HG02763 (cell line): ENCODE data around the gene NEB.
"Not testable (repeated sequence)": the region's sequence is repeated elsewhere in the genome, so short reads cannot be mapped to it uniquely, and the experiment has no call there.

Experiments used
- ATAC-seq: cut with Tn5 transposase; IDR thresholded peaks from one replicate; pipeline ENCODE4 v1.9.1; 2021; ENCODE audit warnings: mild to moderate bottlenecking, moderate library complexity; ENCODE audit not compliant: unreplicated experiment

Gene NEB

GRCh38 chr2:151708788-151709187 is 25.5 kb downstream of the NEB start:
- no peak for ATAC-seq

GRCh38 chr2:151707857-151708256 is 26.4 kb downstream of the NEB start:
- no peak for ATAC-seq

- ATAC-seq: not testable (repeated sequence)
Observed at GRCh38 chr2:151704480-151704961, 29.8 kb downstream of the NEB start.

- not testable (repeated sequence) for ATAC-seq
Observed at GRCh38 chr2:151698134-151698533, 36.1 kb downstream of the NEB start.

- no peak for ATAC-seq
Observed at GRCh38 chr2:151695778-151696177, 38.5 kb downstream of the NEB start.

GRCh38 chr2:151691631-151692030 is 42.6 kb downstream of the NEB start:
- no peak for ATAC-seq

- no peak for ATAC-seq
Observed at GRCh38 chr2:151688719-151689118, 45.6 kb downstream of the NEB start.

GRCh38 chr2:151682459-151683003 is 51.7 kb downstream of the NEB start:
- ATAC-seq: no peak

- ATAC-seq: no peak
Observed at GRCh38 chr2:151681051-151681450, 53.2 kb downstream of the NEB start.

- ATAC-seq: no peak
Observed at GRCh38 chr2:151679994-151680393, 54.3 kb downstream of the NEB start.

GRCh38 chr2:151678849-151679248 is 55.4 kb downstream of the NEB start:
- ATAC-seq: no peak

GRCh38 chr2:151673016-151673415 is 61.3 kb downstream of the NEB start:
- ATAC-seq: no peak

- ATAC-seq: no peak
Observed at GRCh38 chr2:151672277-151672676, 62.0 kb downstream of the NEB start.

GRCh38 chr2:151670846-151671597 is 63.3 kb downstream of the NEB start:
- no peak for ATAC-seq

- ATAC-seq: peak; percentile 56
Observed at GRCh38 chr2:151670346-151670745, 63.9 kb downstream of the NEB start.

- ATAC-seq: no peak
Observed at GRCh38 chr2:151669585-151670081, 64.6 kb downstream of the NEB start.

GRCh38 chr2:151668737-151669136 is 65.5 kb downstream of the NEB start:
- ATAC-seq: no peak

GRCh38 chr2:151665959-151666358 is 68.3 kb downstream of the NEB start:
- ATAC-seq: no peak

GRCh38 chr2:151664520-151664919 is 69.8 kb downstream of the NEB start:
- no peak for ATAC-seq

- ATAC-seq: no peak
Observed at GRCh38 chr2:151661625-151662024, 72.7 kb downstream of the NEB start.

- ATAC-seq: no peak
Observed at GRCh38 chr2:151658081-151658480, 76.2 kb downstream of the NEB start.

GRCh38 chr2:151657667-151658076 is 76.6 kb downstream of the NEB start:
- no peak for ATAC-seq
